GM23338 (cell line): ENCODE results near the gene SERPINA6. TPM values are rescaled to one million over a fixed set of nuclear protein-coding genes. Genes with fewer than 3 reads are reported as not detected.

Experiments used
- ATAC-seq: fragments of 200-7000 bp; cut with Tn5 transposase; 3 replicates; pipeline ENCODE4 v1.9.1; 2020
- DNase-seq: peaks from one replicate; pipeline ENCODE4 v3.0.0-alpha.2; 2015; ENCODE audit warnings: low spot score
- H2AFZ ChIP-seq: fragments of 200-600 bp; sonication (generic); 2 replicates; pipeline ENCODE4 v1.8.0; 2016; ENCODE audit warnings: antibody characterized with exemption, mild to moderate bottlenecking, moderate library complexity
- H3F3A ChIP-seq: fragments of 200-600 bp; sonication (generic); replicated peaks from 2 replicates; pipeline ENCODE4 v1.8.0; 2017; ENCODE audit warnings: antibody characterized with exemption, mixed run types, low read depth
- H3K27ac ChIP-seq: fragments of 200-600 bp; sonication (generic); 2 replicates; pipeline ENCODE4 v1.6.1; 2016; ENCODE audit warnings: low read depth
- H3K27me3 ChIP-seq: fragments of 200-600 bp; sonication (generic); 2 replicates; pipeline ENCODE4 v1.8.0; 2016; ENCODE audit warnings: mild to moderate bottlenecking, mixed run types, moderate library complexity; ENCODE audit not compliant: insufficient read depth
- H3K36me3 ChIP-seq: fragments of 200-600 bp; sonication (generic); 2 replicates; pipeline ENCODE4 v1.8.0; 2016; ENCODE audit warnings: mild to moderate bottlenecking; ENCODE audit not compliant: insufficient read depth
- H3K4me1 ChIP-seq: fragments of 200-600 bp; sonication (generic); 2 replicates; pipeline ENCODE4 v1.8.0; 2016; ENCODE audit warnings: mild to moderate bottlenecking, moderate library complexity; ENCODE audit not compliant: insufficient read depth
- H3K4me2 ChIP-seq: fragments of 200-600 bp; sonication (generic); 2 replicates; pipeline ENCODE4 v1.7.1; 2017; ENCODE audit warnings: mixed run types
- H3K4me3 ChIP-seq: fragments of 200-600 bp; sonication (generic); 2 replicates; pipeline ENCODE4 v1.6.1; 2016; ENCODE audit warnings: mixed run types
- H3K79me2 ChIP-seq: fragments of 200-600 bp; sonication (generic); replicated peaks from 2 replicates; pipeline ENCODE4 v1.8.0; 2017; ENCODE audit warnings: mild to moderate bottlenecking; ENCODE audit not compliant: insufficient read depth
- H3K9me2 ChIP-seq: fragments of 200-600 bp; sonication (generic); 2 replicates; pipeline ENCODE4 v1.8.0; 2017; ENCODE audit not compliant: insufficient read depth
- H4K20me1 ChIP-seq: fragments of 200-600 bp; sonication (generic); replicated peaks from 2 replicates; pipeline ENCODE4 v1.8.0; 2017; ENCODE audit warnings: mild to moderate bottlenecking; ENCODE audit not compliant: insufficient read depth
- H3K27ac Mint-ChIP-seq: 2 replicates; pipeline ENCODE4 v1.8.0; 2020; ENCODE audit warnings: inconsistent platforms, mild to moderate bottlenecking, moderate library complexity, mixed read lengths
- H3K27me3 Mint-ChIP-seq: 3 replicates; pipeline ENCODE4 v1.8.0; 2022; ENCODE audit warnings: low read depth, mild to moderate bottlenecking, moderate library complexity, mixed read lengths, inconsistent platforms; ENCODE audit not compliant: insufficient read depth, poor library complexity
- H3K36me3 Mint-ChIP-seq: 3 replicates; pipeline ENCODE4 v1.8.0; 2021; ENCODE audit warnings: low read depth, mild to moderate bottlenecking, inconsistent platforms, moderate library complexity, mixed read lengths
- H3K4me1 Mint-ChIP-seq: 3 replicates; pipeline ENCODE4 v1.8.0; 2020; ENCODE audit warnings: mild to moderate bottlenecking, inconsistent platforms, mixed read lengths
- H3K4me3 Mint-ChIP-seq: 3 replicates; pipeline ENCODE4 v1.8.0; 2021; ENCODE audit warnings: moderate library complexity, mild to moderate bottlenecking, inconsistent platforms, mixed read lengths
- H3K9me3 Mint-ChIP-seq: 3 replicates; pipeline ENCODE4 v1.8.0; 2020; ENCODE audit warnings: moderate library complexity, mild to moderate bottlenecking, inconsistent platforms, mixed read lengths
- CREB1 ChIP-seq: fragments of 250-450 bp; sonication (Bioruptor Pico); IDR thresholded peaks from 2 replicates; pipeline ENCODE4 v1.5.0; 2020; ENCODE audit warnings: low read depth, mild to moderate bottlenecking, moderate library complexity
- ETS1 ChIP-seq: IDR thresholded peaks from 2 replicates; pipeline ENCODE4 v1.6.1; 2016; ENCODE audit warnings: antibody characterized with exemption
- EZH2 ChIP-seq: fragments of 200-600 bp; sonication (generic); IDR thresholded peaks from one replicate; pipeline ENCODE4 v1.8.0; 2017; ENCODE audit warnings: antibody characterized with exemption, mild to moderate bottlenecking, low read depth; ENCODE audit not compliant: unreplicated experiment
- EZH2phosphoT487 ChIP-seq: fragments of 200-600 bp; sonication (generic); IDR thresholded peaks from one replicate; pipeline ENCODE4 v1.8.1; 2018; ENCODE audit warnings: antibody characterized with exemption; ENCODE audit not compliant: unreplicated experiment
- JUNB ChIP-seq: IDR thresholded peaks from one replicate; pipeline ENCODE4 v1.6.1; 2016; ENCODE audit warnings: antibody characterized with exemption; ENCODE audit not compliant: unreplicated experiment
- NANOG ChIP-seq: IDR thresholded peaks from 2 replicates; pipeline ENCODE4 v1.6.1; 2016; ENCODE audit warnings: antibody characterized with exemption, borderline replicate concordance
- POLR2AphosphoS5 ChIP-seq: IDR thresholded peaks from 2 replicates; pipeline ENCODE4 v1.6.1; 2016; ENCODE audit warnings: antibody characterized with exemption, low read depth
- REST ChIP-seq: IDR thresholded peaks from one replicate; pipeline ENCODE4 v1.6.1; 2018; ENCODE audit warnings: antibody characterized with exemption; ENCODE audit not compliant: unreplicated experiment
- STAT1 ChIP-seq: IDR thresholded peaks from one replicate; pipeline ENCODE4 v1.6.1; 2016; ENCODE audit warnings: antibody characterized with exemption; ENCODE audit not compliant: unreplicated experiment
- ZNF114 ChIP-seq: fragments of 250-450 bp; sonication (Bioruptor Pico); IDR thresholded peaks from 2 replicates; pipeline ENCODE4 v1.5.0; 2020; ENCODE audit warnings: mild to moderate bottlenecking, moderate library complexity
- ZNF331 ChIP-seq: fragments of 250-450 bp; sonication (Bioruptor Pico); IDR thresholded peaks from 2 replicates; pipeline ENCODE4 v1.5.0; 2020; ENCODE audit warnings: low read depth, mild to moderate bottlenecking, moderate library complexity
- ZNF462 ChIP-seq: fragments of 250-450 bp; sonication (Bioruptor Pico); IDR thresholded peaks from 2 replicates; pipeline ENCODE4 v1.5.0; 2020; ENCODE audit warnings: mild to moderate bottlenecking, moderate library complexity
- polyA plus RNA-seq: library from polyadenylated mRNA; unstranded; fragments of >200 nt; fragmentation: Nextera tagmentation; extraction: Ambion mirVana; gene quantifications from 2 replicates; pipeline ENCODE4 v1.2.1, GENCODE V29; 2016
- total RNA-seq: library from RNA; depleted of rRNA; stranded (reverse); fragments of >200 nt; shearing (Covaris generic); gene quantifications from 2 replicates; pipeline ENCODE4 v1.2.3, GENCODE V29; 2014
- TF ChIP-seq, protein P1 (sequence below), 2 experiments: fragments of 200-600 bp in 1 of 2; sonication (generic) in 1 of 2; conservative IDR thresholded peaks; 2 replicates each; pipeline versions ENCODE4 v1.5.1 to v1.6.1; 2016 to 2017; ENCODE audit warnings: antibody characterized with exemption in 2 of 2, low read depth in 2 of 2, mild to moderate bottlenecking in 2 of 2, moderate library complexity in 1 of 2

Gene SERPINA6
- total and polyA plus RNA-seq, 2 experiments from 2014 or later: not detected

- H3K4me3 ChIP-seq: no peak overlapping the region
- TF ChIP-seq ZNF331 (CRISPR knock-in tag) (no peak), ETS1 (no peak), ZNF114 (CRISPR knock-in tag) (no peak), REST (no peak), ZNF462 (no peak), EZH2 (no peak), NANOG (no peak), STAT1 (no peak), JUNB (no peak), EZH2phosphoT487 (no peak), CREB1 (CRISPR knock-in tag) (no peak), POLR2AphosphoS5 (no peak)
- TF ChIP-seq, protein P1, sequence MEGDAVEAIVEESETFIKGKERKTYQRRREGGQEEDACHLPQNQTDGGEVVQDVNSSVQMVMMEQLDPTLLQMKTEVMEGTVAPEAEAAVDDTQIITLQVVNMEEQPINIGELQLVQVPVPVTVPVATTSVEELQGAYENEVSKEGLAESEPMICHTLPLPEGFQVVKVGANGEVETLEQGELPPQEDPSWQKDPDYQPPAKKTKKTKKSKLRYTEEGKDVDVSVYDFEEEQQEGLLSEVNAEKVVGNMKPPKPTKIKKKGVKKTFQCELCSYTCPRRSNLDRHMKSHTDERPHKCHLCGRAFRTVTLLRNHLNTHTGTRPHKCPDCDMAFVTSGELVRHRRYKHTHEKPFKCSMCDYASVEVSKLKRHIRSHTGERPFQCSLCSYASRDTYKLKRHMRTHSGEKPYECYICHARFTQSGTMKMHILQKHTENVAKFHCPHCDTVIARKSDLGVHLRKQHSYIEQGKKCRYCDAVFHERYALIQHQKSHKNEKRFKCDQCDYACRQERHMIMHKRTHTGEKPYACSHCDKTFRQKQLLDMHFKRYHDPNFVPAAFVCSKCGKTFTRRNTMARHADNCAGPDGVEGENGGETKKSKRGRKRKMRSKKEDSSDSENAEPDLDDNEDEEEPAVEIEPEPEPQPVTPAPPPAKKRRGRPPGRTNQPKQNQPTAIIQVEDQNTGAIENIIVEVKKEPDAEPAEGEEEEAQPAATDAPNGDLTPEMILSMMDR (conservative IDR thresholded peaks at IDR 0.05; ENCODE audit: low read depth in 2 of 2): no peak
- no peak overlapping the region for H3K4me2 ChIP-seq
- Mint-ChIP-seq H3K27ac (no peak overlapping the region), H3K4me3 (no peak overlapping the region), H3K36me3 (no peaks in the 10 kb centered on the region), H3K27me3 (peaks cover 3% of the 10 kb centered on the region), H3K9me3 (no peaks in the 10 kb centered on the region), H3K4me1 (peaks cover 6% of the 10 kb centered on the region; the same call in 2 of the 3 replicates)
- no peak for DNase-seq
- ATAC-seq: no peak
- no peaks in the 10 kb centered on the region for H3K27me3 ChIP-seq
- no peak overlapping the region for H2AFZ ChIP-seq
- no peak overlapping the region for H3K27ac ChIP-seq
- H3K36me3 ChIP-seq: no peaks in the 10 kb centered on the region
- 0 out of 2 replicates have a peak, but pooled peaks cover 7% of the 10 kb centered on the region for H3K9me2 ChIP-seq
- H4K20me1 ChIP-seq: no peaks in the 10 kb centered on the region
- H3K79me2 ChIP-seq: no peaks in the 10 kb centered on the region
- no peaks in the 10 kb centered on the region; the same call in 1 of the 2 replicates for H3K4me1 ChIP-seq
- no peaks in the 10 kb centered on the region for H3F3A ChIP-seq
These were observed 38.9 kb downstream of the SERPINA6 start for GRCh38 chr14:94284221-94284620.
